Kidney (tissue), 14 donors: ENCODE measurements around the gene GALR2. TPM values are rescaled to one million over a fixed set of nuclear protein-coding genes. Genes with fewer than 3 reads are reported as not detected.
"Not testable (repeated sequence)": the region's sequence is repeated elsewhere in the genome, so short reads cannot be mapped to it uniquely, and the experiment has no call there.

Experiments
- DNase-seq, 5 donors: peaks; one replicate each; pipeline ENCODE4 v3.0.0-alpha.2; 2013 to 2020
- FAIRE-seq: peaks from 2 replicates; lab custom pipeline; 2012; peaks lifted over from hg19 to GRCh38; lab: Jason Lieb, UNC
- H3K27ac ChIP-seq, 2 donors: one replicate each; pipeline ENCODE4 v1.7.0; 2013; ENCODE audit warnings: low read depth in 2 of 2, low read length in 2 of 2, inconsistent platforms in 1 of 2
- H3K27me3 ChIP-seq: one replicate; pipeline ENCODE4 v1.7.1; 2013; ENCODE audit warnings: low read length, inconsistent platforms; ENCODE audit not compliant: control insufficient read depth, insufficient read depth
- H3K36me3 ChIP-seq, 3 donors: one replicate each; pipeline versions ENCODE4 v1.7.0 to v1.7.1; 2013; ENCODE audit warnings: low read length in 3 of 3, control low read depth in 1 of 3, inconsistent platforms in 1 of 3; ENCODE audit not compliant: insufficient read depth in 3 of 3, control insufficient read depth in 2 of 3
- H3K4me1 ChIP-seq, 3 donors: one replicate each; pipeline versions ENCODE4 v1.7.0 to v1.7.1; 2013; ENCODE audit warnings: low read length in 3 of 3, inconsistent platforms in 1 of 3, low read depth in 1 of 3; ENCODE audit not compliant: control insufficient read depth in 2 of 3, insufficient read depth in 2 of 3
- H3K4me3 ChIP-seq, 3 donors: one replicate each; pipeline versions ENCODE4 v1.7.0 to v1.8.1; 2013; ENCODE audit warnings: low read length in 3 of 3, control low read depth in 1 of 3, inconsistent platforms in 1 of 3
- H3K9ac ChIP-seq, 3 donors: one replicate each; pipeline versions ENCODE4 v1.7.0 to v1.7.1; 2013; ENCODE audit warnings: low read length in 3 of 3, control low read depth in 1 of 3, inconsistent platforms in 1 of 3
- H3K9me3 ChIP-seq, 3 donors: one replicate each; pipeline versions ENCODE4 v1.7.0 to v1.7.1; 2013; ENCODE audit warnings: low read length in 3 of 3, control low read depth in 1 of 3, inconsistent platforms in 1 of 3; ENCODE audit not compliant: control insufficient read depth in 2 of 3, insufficient read depth in 1 of 3
- CTCF ChIP-seq: IDR thresholded peaks from 3 replicates; pipeline ENCODE4 v1.5.1; 2012; ENCODE audit warnings: mild to moderate bottlenecking, moderate library complexity, borderline replicate concordance; ENCODE audit not compliant: insufficient read depth; ENCODE audit errors: extremely low read depth
- intact Hi-C: fragments of 100-400 bp; cut with DNase I; formaldehyde crosslinking; loops from one replicate; pipeline ENCODE4 v1.11.1; 2022
- polyA plus RNA-seq: library from polyadenylated mRNA; stranded (reverse); fragments of 350-450 nt; fragmentation: Illumina TruSeq; extraction: RNeasy Lipid Tissue Mini Kit (QIAGEN cat#74804); gene quantifications from one replicate; pipeline ENCODE4 v1.2.3, GENCODE V29; 2014; ENCODE audit warnings: low read depth, low replicate concordance; ENCODE audit not compliant: insufficient read depth
- total RNA-seq: library from RNA; stranded (reverse); fragmentation: NEBNext Ultra II Directional; extraction: Animal tissue kit (Norgen Biotek cat#: 25700); gene quantifications from one replicate; pipeline ENCODE4 v1.2.1, GENCODE V29; 2021
- donor health status: control.
- donor health status: control.
- donor health status: control.
- donor health status: control.
- donor health status: control.
- donor health status: DM: yes; HTN: yes; CAD: no.
- donor health status: Normal renal cell carcinoma (clear cell type).

Gene GALR2
- total and polyA plus RNA-seq, 2 donors from 2014 or later: not detected

GRCh38 chr17:76038050-76038449 lies 36.5 kb upstream of the GALR2 start:
- no peak for FAIRE-seq

GRCh38 chr17:76039121-76039520 lies 35.5 kb upstream of the GALR2 start:
- intact Hi-C loops: no loop called here
- Histone ChIP-seq H3K4me1 (peaks cover 0 to 7% (median 0%) of the 10 kb centered on the region in 3 donors), H3K9ac (no peak overlapping the region), H3K9me3 (no peaks in the 10 kb centered on the region), H3K27ac (no peak overlapping the region), H3K4me3 (no peak overlapping the region), H3K27me3 (no peaks in the 10 kb centered on the region), H3K36me3 (peaks cover 15 to 41% (median 37%) of the 10 kb centered on the region in 3 donors)
- peak in 1 of 5 donors; percentile 9 for DNase-seq
- no peak for TF ChIP-seq CTCF
- no peak for FAIRE-seq

More at GRCh38 chr17:76038050-76038449, 36.5 kb upstream of the GALR2 start:
- Histone ChIP-seq H3K27ac (no peak overlapping the region), H3K9ac (no peak overlapping the region), H3K9me3 (no peaks in the 10 kb centered on the region), H3K36me3 (peaks cover 10 to 31% (median 27%) of the 10 kb centered on the region in 3 donors), H3K4me1 (peaks cover 0 to 7% (median 0%) of the 10 kb centered on the region in 3 donors), H3K4me3 (no peak overlapping the region), H3K27me3 (no peaks in the 10 kb centered on the region)
- TF ChIP-seq CTCF: no peak
- intact Hi-C loops: no loop called here
- DNase-seq: peak in 1 of 5 donors; percentile 4

- Histone ChIP-seq H3K9me3 (no peaks in the 10 kb centered on the region), H3K4me3 (no peak overlapping the region), H3K27ac (no peak overlapping the region), H3K9ac (no peak overlapping the region), H3K36me3 (peaks cover 17 to 53% (median 48%) of the 10 kb centered on the region in 3 donors), H3K27me3 (no peaks in the 10 kb centered on the region), H3K4me1 (peaks cover 0 to 7% (median 0%) of the 10 kb centered on the region in 3 donors)
- no peak for FAIRE-seq
- intact Hi-C loops: no loop called here
- DNase-seq: peak in 1 of 5 donors; percentile 9
- TF ChIP-seq CTCF: no peak
Measured at GRCh38 chr17:76040376-76040775, 34.2 kb upstream of the GALR2 start.

- H3K27ac ChIP-seq, DNase-seq, H3K9ac ChIP-seq, H3K4me1 ChIP-seq, H3K9me3 ChIP-seq, intact Hi-C loops, H3K4me3 ChIP-seq, H3K27me3 ChIP-seq, FAIRE-seq: not testable (repeated sequence)
- peaks cover 23 to 68% (median 56%) of the 10 kb centered on the region in 3 donors for H3K36me3 ChIP-seq
Measured at GRCh38 chr17:76042868-76043267, 31.7 kb upstream of the GALR2 start.

GRCh38 chr17:76044475-76045007 lies 30.0 kb upstream of the GALR2 start:
- H3K27ac ChIP-seq, FAIRE-seq, H3K4me1 ChIP-seq, H3K27me3 ChIP-seq, H3K4me3 ChIP-seq, intact Hi-C loops, H3K9me3 ChIP-seq, H3K9ac ChIP-seq: not testable (repeated sequence)
- H3K36me3 ChIP-seq: peaks cover 26 to 71% (median 60%) of the 10 kb centered on the region in 3 donors
- peak in 1 of 5 donors; percentile 7 for DNase-seq
